Fibroblast of villous mesenchyme (primary cell): Measurements from ENCODE around the gene CCDC158. TPM values are rescaled to one million over a fixed set of nuclear protein-coding genes. Genes with fewer than 3 reads are reported as not detected.

Source experiments
- DNase-seq: peaks from one replicate; pipeline ENCODE4 v3.0.0-alpha.2; 2010; ENCODE audit warnings: low read depth
- H3K4me3 ChIP-seq: 2 replicates; pipeline ENCODE4 v1.5.1; 2011; ENCODE audit warnings: low read depth, mild to moderate bottlenecking, low read length
- total RNA-seq: library from RNA; depleted of rRNA; stranded (reverse); fragments of >200 nt; gene quantifications from 2 replicates; pipeline ENCODE4 v1.2.3, GENCODE V29; 2012
- TF ChIP-seq, protein P1 (sequence below): IDR thresholded peaks from 2 replicates; pipeline ENCODE4 v1.5.1; 2012; ENCODE audit warnings: low read depth, mild to moderate bottlenecking, low read length; ENCODE audit not compliant: insufficient read depth

The CCDC158 gene
- total RNA-seq, 1 donor = 0.43 TPM

DNA sequence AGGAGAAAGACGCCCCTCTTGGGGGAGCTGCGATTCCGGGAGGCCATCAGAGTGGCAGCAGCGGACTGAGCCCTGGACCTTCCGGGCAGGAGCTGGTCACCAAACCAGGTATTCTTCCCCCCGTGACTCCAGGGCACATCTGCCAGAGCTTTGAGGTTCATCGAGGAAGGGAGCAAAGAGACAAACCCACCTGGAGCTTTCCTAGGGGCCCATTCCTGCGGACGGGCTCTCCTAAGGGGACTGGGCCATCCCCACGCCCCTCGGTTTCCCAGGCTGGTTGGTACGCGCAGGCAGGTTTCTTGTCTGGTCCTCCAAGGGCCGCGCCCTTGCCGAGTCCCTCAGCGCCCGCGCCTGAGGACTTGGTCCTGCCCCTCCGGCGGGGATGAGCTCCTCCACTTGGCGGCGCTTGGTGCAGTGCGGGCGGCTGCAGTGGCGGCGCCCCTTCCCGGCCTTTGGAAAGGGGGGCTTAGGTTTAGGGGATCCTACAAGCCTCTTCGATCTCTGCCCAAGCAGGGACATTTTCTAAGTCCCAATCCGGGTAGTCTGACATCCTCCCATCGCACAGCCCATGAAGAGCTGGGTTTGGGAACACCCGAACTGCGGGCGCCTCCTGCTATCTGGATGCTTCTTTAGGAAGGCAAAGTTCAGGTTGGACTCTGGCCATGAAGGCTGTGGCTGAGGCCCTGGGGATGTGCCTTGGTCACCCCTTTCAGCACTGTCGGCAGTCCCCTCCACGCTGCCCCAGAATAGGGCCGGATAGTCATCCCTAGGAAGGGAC is 113.9 kb downstream of the CCDC158 start:
- TF ChIP-seq, protein P1, sequence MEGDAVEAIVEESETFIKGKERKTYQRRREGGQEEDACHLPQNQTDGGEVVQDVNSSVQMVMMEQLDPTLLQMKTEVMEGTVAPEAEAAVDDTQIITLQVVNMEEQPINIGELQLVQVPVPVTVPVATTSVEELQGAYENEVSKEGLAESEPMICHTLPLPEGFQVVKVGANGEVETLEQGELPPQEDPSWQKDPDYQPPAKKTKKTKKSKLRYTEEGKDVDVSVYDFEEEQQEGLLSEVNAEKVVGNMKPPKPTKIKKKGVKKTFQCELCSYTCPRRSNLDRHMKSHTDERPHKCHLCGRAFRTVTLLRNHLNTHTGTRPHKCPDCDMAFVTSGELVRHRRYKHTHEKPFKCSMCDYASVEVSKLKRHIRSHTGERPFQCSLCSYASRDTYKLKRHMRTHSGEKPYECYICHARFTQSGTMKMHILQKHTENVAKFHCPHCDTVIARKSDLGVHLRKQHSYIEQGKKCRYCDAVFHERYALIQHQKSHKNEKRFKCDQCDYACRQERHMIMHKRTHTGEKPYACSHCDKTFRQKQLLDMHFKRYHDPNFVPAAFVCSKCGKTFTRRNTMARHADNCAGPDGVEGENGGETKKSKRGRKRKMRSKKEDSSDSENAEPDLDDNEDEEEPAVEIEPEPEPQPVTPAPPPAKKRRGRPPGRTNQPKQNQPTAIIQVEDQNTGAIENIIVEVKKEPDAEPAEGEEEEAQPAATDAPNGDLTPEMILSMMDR = peak; percentile 42
- DNase-seq = peak; percentile 51
- H3K4me3 ChIP-seq = peak overlapping the region; percentile 66

- peak; percentile 59 for DNase-seq
Observed at GRCh38 chr4:76305971-76306881, 114.7 kb downstream of the CCDC158 start, which contains the start of gene STBD1. Gene STBD1 (plus strand): TSS chr4:76306733. CDS start chr4:76306770, 37 bp downstream.

GRCh38 chr4:76305033-76305687 is 115.8 kb downstream of the CCDC158 start:
- no peak for DNase-seq
- H3K4me3 ChIP-seq = peak overlapping the region; percentile 66
- TF ChIP-seq, protein P1 = no peak

More at GRCh38 chr4:76305971-76306881, 114.7 kb downstream of the CCDC158 start, which contains the start of gene STBD1:
- H3K4me3 ChIP-seq = peak within 1 kb of the TSS; percentile 66
- TF ChIP-seq, protein P1 = no peak

DNA sequence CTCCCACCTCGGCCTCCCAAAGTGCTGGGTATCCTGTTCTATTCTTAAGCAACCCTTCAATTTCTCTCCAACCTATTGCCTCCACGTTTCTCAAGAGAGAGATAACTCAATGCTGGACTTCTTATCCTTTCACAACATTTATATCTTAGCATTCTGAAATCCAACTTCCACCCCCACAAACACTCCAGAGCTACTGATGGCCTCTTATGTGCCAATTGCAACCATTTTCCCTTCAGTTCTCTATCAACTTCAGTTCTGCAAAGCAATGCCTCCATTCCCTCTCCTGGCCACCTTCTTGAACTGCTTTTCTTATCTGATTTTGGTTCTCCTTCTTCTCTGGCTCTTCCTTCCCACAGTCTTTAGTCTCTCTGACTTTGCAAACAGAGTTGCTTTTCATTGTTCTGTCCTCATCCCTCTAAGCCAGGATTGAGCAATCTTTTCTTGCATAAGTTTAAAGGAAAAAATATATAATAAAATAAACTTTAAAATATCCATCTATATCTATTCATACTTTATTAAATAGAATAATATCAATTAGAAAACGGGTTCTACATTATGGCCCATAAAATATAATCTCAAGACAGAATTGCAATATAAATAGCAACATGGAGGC is 118.0 kb downstream of the CCDC158 start:
- TF ChIP-seq, protein P1 = no peak
- no peak overlapping the region for H3K4me3 ChIP-seq
- DNase-seq = no peak

DNA sequence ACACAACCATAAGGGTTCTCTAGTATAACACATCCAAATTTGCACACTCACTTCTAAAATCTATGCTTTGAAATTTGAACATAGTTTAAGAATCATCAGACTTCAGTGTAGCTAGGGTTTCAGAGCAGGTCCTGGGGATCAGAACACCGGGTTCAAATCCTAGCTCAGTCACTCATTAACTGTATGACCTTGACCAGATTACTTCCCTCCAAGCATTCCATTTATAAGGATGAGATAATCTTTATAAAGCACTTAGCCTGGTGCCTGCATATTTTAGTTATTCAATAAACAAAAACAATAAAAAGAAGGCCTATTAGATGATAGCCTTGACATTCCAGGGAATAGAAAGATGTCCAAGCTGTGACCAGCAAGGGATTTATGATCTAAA is 119.2 kb downstream of the CCDC158 start:
- H3K4me3 ChIP-seq = no peak overlapping the region
- no peak for DNase-seq
- TF ChIP-seq, protein P1 = no peak
